Measurements from ENCODE around the gene LEF1. TPM values are rescaled to one million over a fixed set of nuclear protein-coding genes. Genes with fewer than 3 reads are reported as not detected.

The LEF1 gene
- total and polyA plus RNA-seq, 9 of the 15 experiments (the other 6 are each of a cell fraction or from before 2014, with no cell fraction given) = 15.1 to 81.1 (median 29.7) TPM

DNA sequence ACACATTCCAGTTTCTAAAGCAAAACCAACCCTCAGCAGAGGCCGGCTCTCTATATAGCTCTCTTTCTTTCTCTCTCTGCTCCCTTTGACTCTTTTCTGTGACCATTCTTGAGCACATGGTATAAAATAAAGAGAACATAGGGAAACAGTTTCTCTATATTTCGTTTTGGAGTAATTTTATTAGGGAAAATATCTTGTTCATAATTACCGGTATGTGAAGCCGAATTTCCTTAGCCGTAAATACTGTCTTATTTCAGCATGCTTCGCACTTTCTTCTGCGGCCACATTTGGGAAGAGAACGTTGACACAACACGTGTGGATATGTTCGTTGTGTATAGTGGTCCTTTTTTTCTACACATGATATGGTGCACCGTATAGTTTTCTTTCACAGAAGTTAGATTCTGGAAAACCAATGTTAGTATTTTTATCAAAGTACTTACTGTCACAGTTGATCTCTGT, 4.9 kb upstream of the LEF1 start (continued):
- TF ChIP-seq ZNF318 (IDR thresholded peaks at IDR 0.05; ENCODE audit: borderline replicate concordance in 1 of 2, low read depth in 1 of 2) (peak in 1 of 2 experiments; percentile 36; a peak in 1 of 4 replicates), SOX6 (IDR thresholded peaks at IDR 0.05) (no peak), MCM3 (IDR thresholded peaks at IDR 0.05) (no peak), PRMT5 (CRISPR knock-in tag; IDR thresholded peaks at IDR 0.05) (no peak), BACH1 (tag; IDR thresholded peaks at IDR 0.05) (peak; percentile 43; the same call in 1 of the 2 replicates), THRA (IDR thresholded peaks at IDR 0.05) (no peak), NCOA1 (IDR thresholded peaks at IDR 0.05; ENCODE audit: low read depth) (no peak), ZNF146 (CRISPR knock-in tag; IDR thresholded peaks at IDR 0.05; ENCODE audit: unreplicated experiment) (no peak), NR4A1 (CRISPR knock-in tag; IDR thresholded peaks at IDR 0.05) (no peak), NR4A1 (tag; IDR thresholded peaks at IDR 0.05) (no peak), NR2C2 (CRISPR knock-in tag; IDR thresholded peaks at IDR 0.05) (no peak), NR2C2 (tag; IDR thresholded peaks at IDR 0.05) (peak; percentile 83)
- TF ChIP-seq, protein P1, sequence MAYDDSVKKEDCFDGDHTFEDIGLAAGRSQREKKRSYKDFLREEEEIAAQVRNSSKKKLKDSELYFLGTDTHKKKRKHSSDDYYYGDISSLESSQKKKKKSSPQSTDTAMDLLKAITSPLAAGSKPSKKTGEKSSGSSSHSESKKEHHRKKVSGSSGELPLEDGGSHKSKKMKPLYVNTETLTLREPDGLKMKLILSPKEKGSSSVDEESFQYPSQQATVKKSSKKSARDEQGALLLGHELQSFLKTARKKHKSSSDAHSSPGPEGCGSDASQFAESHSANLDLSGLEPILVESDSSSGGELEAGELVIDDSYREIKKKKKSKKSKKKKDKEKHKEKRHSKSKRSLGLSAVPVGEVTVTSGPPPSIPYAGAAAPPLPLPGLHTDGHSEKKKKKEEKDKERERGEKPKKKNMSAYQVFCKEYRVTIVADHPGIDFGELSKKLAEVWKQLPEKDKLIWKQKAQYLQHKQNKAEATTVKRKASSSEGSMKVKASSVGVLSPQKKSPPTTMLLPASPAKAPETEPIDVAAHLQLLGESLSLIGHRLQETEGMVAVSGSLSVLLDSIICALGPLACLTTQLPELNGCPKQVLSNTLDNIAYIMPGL (CRISPR knock-in tag; IDR thresholded peaks at IDR 0.05) = no peak
- TF ChIP-seq, protein P2, sequence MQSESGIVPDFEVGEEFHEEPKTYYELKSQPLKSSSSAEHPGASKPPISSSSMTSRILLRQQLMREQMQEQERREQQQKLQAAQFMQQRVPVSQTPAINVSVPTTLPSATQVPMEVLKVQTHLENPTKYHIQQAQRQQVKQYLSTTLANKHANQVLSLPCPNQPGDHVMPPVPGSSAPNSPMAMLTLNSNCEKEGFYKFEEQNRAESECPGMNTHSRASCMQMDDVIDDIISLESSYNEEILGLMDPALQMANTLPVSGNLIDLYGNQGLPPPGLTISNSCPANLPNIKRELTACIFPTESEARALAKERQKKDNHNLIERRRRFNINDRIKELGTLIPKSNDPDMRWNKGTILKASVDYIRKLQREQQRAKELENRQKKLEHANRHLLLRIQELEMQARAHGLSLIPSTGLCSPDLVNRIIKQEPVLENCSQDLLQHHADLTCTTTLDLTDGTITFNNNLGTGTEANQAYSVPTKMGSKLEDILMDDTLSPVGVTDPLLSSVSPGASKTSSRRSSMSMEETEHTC (IDR thresholded peaks at IDR 0.05) = no peak

Data from K562 (cell line).